Measurements from ENCODE around the gene PDLIM5. TPM values are rescaled to one million over a fixed set of nuclear protein-coding genes. Genes with fewer than 3 reads are reported as not detected.
"Not testable (repeated sequence)": the region's sequence is repeated elsewhere in the genome, so short reads cannot be mapped to it uniquely, and the experiment has no call there.

The PDLIM5 gene
- total RNA-seq, 1 donor from 2014 or later, result 75.3 TPM

DNA sequence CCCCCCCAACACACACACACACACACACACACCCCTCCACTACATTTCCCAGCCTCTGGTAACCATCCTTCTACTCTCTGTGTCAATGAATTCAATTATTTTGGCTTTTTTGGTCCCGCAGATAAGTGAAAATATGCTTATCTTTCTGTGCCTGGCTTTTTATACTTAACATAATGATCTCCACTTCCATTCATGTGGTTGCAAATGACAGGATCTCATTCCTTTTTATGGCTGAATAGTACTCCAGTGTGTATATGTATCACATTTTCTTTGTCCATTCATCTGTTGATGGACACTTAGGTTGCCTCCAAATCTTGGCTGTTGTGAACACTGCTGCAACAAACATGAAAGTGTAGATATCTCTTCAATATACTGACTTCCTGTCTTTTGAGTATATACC is 59.8 kb downstream of the PDLIM5 start:
- H3K36me3 ChIP-seq (ENCODE audit: control insufficient read depth, insufficient read depth, low read length), result no peaks in the 10 kb centered on the region
- DNase-seq (ENCODE audit: low read depth), result no peak
- H3K4me3 ChIP-seq (ENCODE audit: low read depth, low read length), result no peak overlapping the region
- TF ChIP-seq, protein P1, sequence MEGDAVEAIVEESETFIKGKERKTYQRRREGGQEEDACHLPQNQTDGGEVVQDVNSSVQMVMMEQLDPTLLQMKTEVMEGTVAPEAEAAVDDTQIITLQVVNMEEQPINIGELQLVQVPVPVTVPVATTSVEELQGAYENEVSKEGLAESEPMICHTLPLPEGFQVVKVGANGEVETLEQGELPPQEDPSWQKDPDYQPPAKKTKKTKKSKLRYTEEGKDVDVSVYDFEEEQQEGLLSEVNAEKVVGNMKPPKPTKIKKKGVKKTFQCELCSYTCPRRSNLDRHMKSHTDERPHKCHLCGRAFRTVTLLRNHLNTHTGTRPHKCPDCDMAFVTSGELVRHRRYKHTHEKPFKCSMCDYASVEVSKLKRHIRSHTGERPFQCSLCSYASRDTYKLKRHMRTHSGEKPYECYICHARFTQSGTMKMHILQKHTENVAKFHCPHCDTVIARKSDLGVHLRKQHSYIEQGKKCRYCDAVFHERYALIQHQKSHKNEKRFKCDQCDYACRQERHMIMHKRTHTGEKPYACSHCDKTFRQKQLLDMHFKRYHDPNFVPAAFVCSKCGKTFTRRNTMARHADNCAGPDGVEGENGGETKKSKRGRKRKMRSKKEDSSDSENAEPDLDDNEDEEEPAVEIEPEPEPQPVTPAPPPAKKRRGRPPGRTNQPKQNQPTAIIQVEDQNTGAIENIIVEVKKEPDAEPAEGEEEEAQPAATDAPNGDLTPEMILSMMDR (IDR thresholded peaks at IDR 0.05; ENCODE audit: insufficient read depth, low read length, poor library complexity, severe bottlenecking), result no peak
- no peaks in the 10 kb centered on the region for H3K27me3 ChIP-seq (ENCODE audit: control insufficient read depth, insufficient read depth, low read length)

DNA sequence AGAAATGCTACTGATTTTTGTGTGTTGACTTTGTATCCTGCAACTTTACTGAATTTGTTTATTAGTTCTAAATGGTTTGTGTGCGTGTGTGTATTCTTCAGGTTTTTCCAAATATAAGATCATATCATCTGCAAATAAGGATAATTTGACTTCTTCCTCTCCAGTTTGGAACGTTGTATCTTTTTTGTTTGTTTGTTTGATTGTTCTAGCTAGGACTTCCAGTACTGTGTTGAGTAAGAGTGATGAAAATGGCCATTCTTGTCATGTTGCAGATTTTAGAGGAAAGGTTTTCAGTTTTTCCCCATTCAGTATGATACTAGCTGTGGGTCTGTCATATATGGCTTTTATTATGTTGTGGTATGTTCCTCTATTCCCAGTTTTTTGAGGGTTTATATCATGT is 61.8 kb downstream of the PDLIM5 start:
- not testable (repeated sequence) for H3K27me3 ChIP-seq (ENCODE audit: control insufficient read depth, insufficient read depth, low read length); H3K4me3 ChIP-seq (ENCODE audit: low read depth, low read length); H3K36me3 ChIP-seq (ENCODE audit: control insufficient read depth, insufficient read depth, low read length); DNase-seq (ENCODE audit: low read depth)

DNA sequence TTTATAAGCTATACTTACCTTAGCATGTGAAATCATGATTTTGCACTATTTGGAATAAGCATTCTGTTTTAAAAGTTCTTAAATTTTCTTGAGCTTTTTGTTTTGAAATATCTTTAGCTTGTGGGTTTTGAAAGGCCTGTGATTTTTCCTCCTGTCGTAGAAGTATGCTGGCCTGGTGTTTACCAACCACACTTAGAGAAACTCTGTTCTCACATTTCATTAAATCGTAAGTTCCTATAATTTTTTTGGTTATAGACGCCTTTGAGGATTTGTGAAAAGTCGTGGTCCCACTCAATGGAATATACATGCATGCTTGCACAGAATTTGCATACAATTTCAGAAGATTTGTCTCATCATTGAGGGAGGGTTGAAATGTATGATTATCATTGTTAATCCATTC is 63.6 kb downstream of the PDLIM5 start:
- Histone ChIP-seq H3K4me3 (ENCODE audit: low read depth, low read length) (no peak overlapping the region), H3K36me3 (ENCODE audit: control insufficient read depth, insufficient read depth, low read length) (no peaks in the 10 kb centered on the region), H3K27me3 (ENCODE audit: control insufficient read depth, insufficient read depth, low read length) (no peaks in the 10 kb centered on the region)
- TF ChIP-seq, protein P1 (IDR thresholded peaks at IDR 0.05; ENCODE audit: insufficient read depth, low read length, poor library complexity, severe bottlenecking), result no peak
- DNase-seq (ENCODE audit: low read depth), result no peak

DNA sequence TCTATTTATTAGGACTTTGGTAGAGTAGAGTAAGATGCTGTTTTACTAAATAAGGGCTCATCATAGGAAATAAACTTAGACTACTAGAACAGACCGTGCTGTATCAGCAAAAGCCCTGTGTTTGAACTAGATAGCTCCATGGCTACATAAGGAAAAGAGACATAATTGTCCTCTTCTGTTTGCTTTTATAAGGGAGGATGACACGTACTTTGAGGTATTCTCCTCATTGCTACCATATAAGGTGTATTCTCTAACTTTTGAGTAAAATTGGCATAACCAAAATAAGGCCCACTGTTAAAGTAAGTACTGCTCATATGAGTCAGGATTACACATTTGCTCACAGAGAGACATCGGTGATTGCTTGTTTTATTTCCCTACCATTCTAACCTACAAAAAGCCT is 64.3 kb downstream of the PDLIM5 start:
- TF ChIP-seq, protein P1 (IDR thresholded peaks at IDR 0.05; ENCODE audit: insufficient read depth, low read length, poor library complexity, severe bottlenecking), result no peak
- DNase-seq (ENCODE audit: low read depth), result peak; percentile 57
- no peaks in the 10 kb centered on the region for H3K36me3 ChIP-seq (ENCODE audit: control insufficient read depth, insufficient read depth, low read length)
- H3K4me3 ChIP-seq (ENCODE audit: low read depth, low read length), result no peak overlapping the region
- H3K27me3 ChIP-seq (ENCODE audit: control insufficient read depth, insufficient read depth, low read length), result no peaks in the 10 kb centered on the region

DNA sequence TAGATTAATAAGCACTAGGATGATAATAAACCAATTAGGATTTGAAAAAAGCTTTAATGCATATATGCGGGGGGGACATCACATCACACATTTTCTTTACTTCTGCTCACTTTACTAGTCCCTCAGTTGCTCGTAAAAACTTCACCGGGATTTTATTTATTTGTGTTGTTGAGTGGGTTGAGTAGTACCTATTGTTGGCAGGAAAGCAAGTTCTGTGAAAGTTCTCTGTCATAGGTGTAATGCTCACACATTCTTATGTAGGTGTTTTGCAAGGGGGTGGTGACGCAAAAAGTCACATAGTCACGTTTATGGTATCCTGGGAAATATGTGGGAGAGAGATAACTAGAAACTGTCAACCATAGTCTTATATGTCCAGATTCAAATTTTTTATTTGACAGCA is 65.3 kb downstream of the PDLIM5 start:
- Histone ChIP-seq H3K4me3 (ENCODE audit: low read depth, low read length) (no peak overlapping the region), H3K36me3 (ENCODE audit: control insufficient read depth, insufficient read depth, low read length) (no peaks in the 10 kb centered on the region), H3K27me3 (ENCODE audit: control insufficient read depth, insufficient read depth, low read length) (no peaks in the 10 kb centered on the region)
- DNase-seq (ENCODE audit: low read depth), result no peak
- TF ChIP-seq, protein P1 (IDR thresholded peaks at IDR 0.05; ENCODE audit: insufficient read depth, low read length, poor library complexity, severe bottlenecking), result no peak

DNA sequence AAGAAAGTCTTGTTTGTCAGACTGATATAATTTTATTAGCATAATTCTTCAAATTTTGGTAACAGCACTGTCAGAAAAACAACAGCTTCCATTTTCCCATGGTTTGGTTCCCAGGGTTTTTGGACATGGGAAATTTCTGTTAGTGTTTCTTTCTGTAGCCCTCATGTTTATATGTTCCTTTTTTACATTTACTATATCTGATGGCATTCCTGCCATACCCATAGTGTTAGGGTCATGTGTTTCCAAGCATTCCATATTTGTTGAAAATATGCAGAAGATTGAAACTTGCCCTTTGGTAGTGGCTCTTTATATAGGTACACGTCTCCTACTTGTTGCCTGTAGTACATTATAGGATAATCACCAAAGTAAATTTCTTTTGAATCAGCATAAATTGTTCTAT is 65.8 kb downstream of the PDLIM5 start:
- H3K27me3 ChIP-seq (ENCODE audit: control insufficient read depth, insufficient read depth, low read length), result no peaks in the 10 kb centered on the region
- TF ChIP-seq, protein P1 (IDR thresholded peaks at IDR 0.05; ENCODE audit: insufficient read depth, low read length, poor library complexity, severe bottlenecking), result no peak
- H3K36me3 ChIP-seq (ENCODE audit: control insufficient read depth, insufficient read depth, low read length), result no peaks in the 10 kb centered on the region
- H3K4me3 ChIP-seq (ENCODE audit: low read depth, low read length), result no peak overlapping the region
- no peak for DNase-seq (ENCODE audit: low read depth)

Measured in kidney epithelial cell (primary cell).